Glutamatergic neuron (in vitro differentiated cells): ENCODE data around the gene SDC4. TPM values are rescaled to one million over a fixed set of nuclear protein-coding genes. Genes with fewer than 3 reads are reported as not detected.

ENCODE experiments used
- DNase-seq: peaks from one replicate; pipeline ENCODE4 v3.0.0; 2022
- H3K27ac Mint-ChIP-seq: one replicate; pipeline ENCODE4 v1.8.0; 2020; ENCODE audit warnings: mild to moderate bottlenecking, mixed read lengths, inconsistent platforms; ENCODE audit not compliant: unreplicated experiment
- H3K27me3 Mint-ChIP-seq: one replicate; pipeline ENCODE4 v1.8.0; 2020; ENCODE audit warnings: mild to moderate bottlenecking, moderate library complexity, mixed read lengths, inconsistent platforms; ENCODE audit not compliant: unreplicated experiment
- H3K36me3 Mint-ChIP-seq: one replicate; pipeline ENCODE4 v1.8.0; 2020; ENCODE audit warnings: mild to moderate bottlenecking, mixed read lengths, inconsistent platforms; ENCODE audit not compliant: unreplicated experiment
- H3K4me1 Mint-ChIP-seq: one replicate; pipeline ENCODE4 v1.8.0; 2020; ENCODE audit warnings: mild to moderate bottlenecking, low read depth, mixed read lengths, inconsistent platforms; ENCODE audit not compliant: unreplicated experiment
- H3K4me3 Mint-ChIP-seq: one replicate; pipeline ENCODE4 v1.8.0; 2020; ENCODE audit warnings: mild to moderate bottlenecking, mixed read lengths, inconsistent platforms; ENCODE audit not compliant: unreplicated experiment
- H3K9me3 Mint-ChIP-seq: one replicate; pipeline ENCODE4 v1.8.0; 2020; ENCODE audit warnings: mild to moderate bottlenecking, moderate library complexity, mixed read lengths, inconsistent platforms; ENCODE audit not compliant: unreplicated experiment
- total RNA-seq: library from RNA; stranded (reverse); fragmentation: NEBNext Ultra II Directional; extraction: Animal tissue kit (Norgen Biotek cat#: 25700); gene quantifications from one replicate; pipeline ENCODE4 v1.2.1, GENCODE V29; 2021; ENCODE audit not compliant: unreplicated experiment
- TF ChIP-seq, protein P1 (sequence below): fragments of 200-600 bp; sonication (generic); IDR thresholded peaks from one replicate; pipeline ENCODE4 v1.5.0; 2021; ENCODE audit not compliant: partially characterized antibody, unreplicated experiment

The SDC4 gene
- total RNA-seq, 1 donor from 2014 or later = 0.61 TPM

DNA sequence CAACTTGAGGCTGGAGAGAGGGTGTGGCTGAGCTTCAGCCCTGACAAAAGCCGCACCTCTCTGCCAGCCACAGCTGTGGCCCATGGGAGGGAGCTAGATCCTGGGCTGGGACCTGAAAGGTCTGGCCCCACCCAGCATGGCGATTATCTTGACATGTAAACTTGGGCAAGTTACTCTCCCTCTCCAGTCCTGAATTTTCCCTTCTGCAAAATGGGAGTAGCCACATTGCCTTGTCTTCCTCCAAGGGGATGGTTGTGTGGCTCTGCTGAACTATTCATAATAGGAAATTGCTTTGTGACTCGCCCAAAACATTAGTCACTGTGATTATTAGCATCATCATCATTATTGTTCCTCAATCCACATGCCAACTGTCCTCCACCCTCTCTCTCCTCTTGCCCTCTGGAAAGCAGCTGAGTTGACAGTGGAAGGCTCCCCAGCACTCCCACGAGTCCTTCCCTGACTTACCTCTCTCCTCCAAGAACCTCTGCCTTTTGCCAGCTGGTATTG lies 64.6 kb downstream of the SDC4 start:
- H3K9me3 Mint-ChIP-seq = peaks cover 4% of the 10 kb centered on the region

GRCh38 chr20:45282700-45283550 lies 65.3 kb downstream of the SDC4 start:
- TF ChIP-seq, protein P1, sequence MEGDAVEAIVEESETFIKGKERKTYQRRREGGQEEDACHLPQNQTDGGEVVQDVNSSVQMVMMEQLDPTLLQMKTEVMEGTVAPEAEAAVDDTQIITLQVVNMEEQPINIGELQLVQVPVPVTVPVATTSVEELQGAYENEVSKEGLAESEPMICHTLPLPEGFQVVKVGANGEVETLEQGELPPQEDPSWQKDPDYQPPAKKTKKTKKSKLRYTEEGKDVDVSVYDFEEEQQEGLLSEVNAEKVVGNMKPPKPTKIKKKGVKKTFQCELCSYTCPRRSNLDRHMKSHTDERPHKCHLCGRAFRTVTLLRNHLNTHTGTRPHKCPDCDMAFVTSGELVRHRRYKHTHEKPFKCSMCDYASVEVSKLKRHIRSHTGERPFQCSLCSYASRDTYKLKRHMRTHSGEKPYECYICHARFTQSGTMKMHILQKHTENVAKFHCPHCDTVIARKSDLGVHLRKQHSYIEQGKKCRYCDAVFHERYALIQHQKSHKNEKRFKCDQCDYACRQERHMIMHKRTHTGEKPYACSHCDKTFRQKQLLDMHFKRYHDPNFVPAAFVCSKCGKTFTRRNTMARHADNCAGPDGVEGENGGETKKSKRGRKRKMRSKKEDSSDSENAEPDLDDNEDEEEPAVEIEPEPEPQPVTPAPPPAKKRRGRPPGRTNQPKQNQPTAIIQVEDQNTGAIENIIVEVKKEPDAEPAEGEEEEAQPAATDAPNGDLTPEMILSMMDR = no peak
- Mint-ChIP-seq H3K36me3 (no peaks in the 10 kb centered on the region), H3K4me1 (no peaks in the 10 kb centered on the region), H3K27ac (no peak overlapping the region), H3K27me3 (no peaks in the 10 kb centered on the region), H3K9me3 (peaks cover 4% of the 10 kb centered on the region), H3K4me3 (no peak overlapping the region)
- no peak for DNase-seq

More for the DNA sequence above, 64.6 kb downstream of the SDC4 start:
- DNase-seq = no peak
- Mint-ChIP-seq H3K4me3 (no peak overlapping the region), H3K4me1 (no peaks in the 10 kb centered on the region), H3K36me3 (no peaks in the 10 kb centered on the region), H3K27ac (no peak overlapping the region), H3K27me3 (no peaks in the 10 kb centered on the region)
- TF ChIP-seq, protein P1 = no peak

DNA sequence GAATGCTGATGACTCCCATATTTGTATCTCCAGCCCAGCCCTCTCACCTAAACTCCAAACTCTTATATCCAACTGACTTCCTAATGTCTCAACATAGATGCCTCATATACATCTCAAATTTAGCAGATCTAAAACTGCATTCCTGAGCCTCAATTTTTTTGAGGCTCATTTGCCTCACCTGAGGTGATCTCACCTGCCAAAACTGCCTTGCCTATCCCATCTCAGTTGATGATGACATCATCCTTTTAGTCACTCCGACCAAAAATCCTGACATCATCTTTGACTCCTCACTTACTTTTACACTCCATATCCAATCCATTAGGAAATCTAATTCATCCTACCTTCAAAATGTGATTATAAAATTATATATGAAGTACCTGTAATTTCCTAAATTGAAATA lies 68.2 kb downstream of the SDC4 start:
- H3K27ac Mint-ChIP-seq = no peak overlapping the region
- H3K4me3 Mint-ChIP-seq = no peak overlapping the region
- TF ChIP-seq, protein P1 = no peak
- H3K27me3 Mint-ChIP-seq = no peaks in the 10 kb centered on the region
- H3K9me3 Mint-ChIP-seq = peaks cover 2% of the 10 kb centered on the region
- H3K4me1 Mint-ChIP-seq = no peaks in the 10 kb centered on the region
- H3K36me3 Mint-ChIP-seq = no peaks in the 10 kb centered on the region
- DNase-seq = no peak

DNA sequence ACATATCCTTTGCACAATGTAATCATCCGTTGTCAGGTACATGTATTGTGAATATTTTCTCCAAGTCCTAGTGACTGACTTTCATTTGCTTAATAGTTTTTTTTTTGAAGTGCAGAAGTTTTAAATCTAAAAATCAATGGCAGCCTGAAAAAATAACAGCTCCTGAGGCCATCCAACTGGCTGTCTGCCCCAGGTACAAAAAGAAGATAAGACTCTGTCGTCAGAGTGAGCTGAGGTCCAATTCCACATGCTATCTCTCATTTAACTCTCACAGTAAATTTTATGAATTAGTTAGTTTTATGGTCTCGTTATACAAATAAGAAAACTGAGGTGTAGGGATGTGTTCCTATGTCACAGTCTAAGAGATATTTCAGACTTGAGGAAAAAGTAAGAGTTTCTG lies 72.9 kb downstream of the SDC4 start:
- H3K27ac Mint-ChIP-seq = no peak overlapping the region
- H3K27me3 Mint-ChIP-seq = peaks cover 1% of the 10 kb centered on the region
- H3K36me3 Mint-ChIP-seq = peaks cover 6% of the 10 kb centered on the region
- peaks cover 3% of the 10 kb centered on the region for H3K4me1 Mint-ChIP-seq
- H3K4me3 Mint-ChIP-seq = no peak overlapping the region
- no peak for DNase-seq
- H3K9me3 Mint-ChIP-seq = no peaks in the 10 kb centered on the region
- TF ChIP-seq, protein P1 = no peak

Other genes starting within 250 kb of the SDC4 start
- not detected for gene KCNS1, start 247.3 kb downstream of the SDC4 start, total RNA-seq
- not detected for gene WFDC5, start 233.2 kb downstream of the SDC4 start, total RNA-seq
- gene WFDC12, start 224.0 kb downstream of the SDC4 start, total RNA-seq = not detected
- gene PI3, start 173.5 kb downstream of the SDC4 start, total RNA-seq = not detected
- not detected for gene SEMG1, start 141.4 kb downstream of the SDC4 start, total RNA-seq
- gene SEMG2, start 127.1 kb downstream of the SDC4 start, total RNA-seq = not detected
- not detected for gene SLPI, start 93.9 kb downstream of the SDC4 start, total RNA-seq
- gene RBPJL, start 41.6 kb downstream of the SDC4 start, total RNA-seq = not detected
- gene MATN4, start 40.1 kb downstream of the SDC4 start, total RNA-seq = not detected
- gene SYS1, start 14.7 kb upstream of the SDC4 start, total RNA-seq = 17.7 TPM
- not detected for gene TP53TG5, start 29.9 kb upstream of the SDC4 start, total RNA-seq
- 4.1 TPM for gene DBNDD2, start 59.9 kb upstream of the SDC4 start, total RNA-seq
- 55.5 TPM for gene PIGT, start 67.7 kb upstream of the SDC4 start, total RNA-seq
- 4.8 TPM for gene WFDC2, start 121.3 kb upstream of the SDC4 start, total RNA-seq
- not detected for gene SPINT3, start 167.2 kb upstream of the SDC4 start, total RNA-seq
- gene WFDC6, start 191.1 kb upstream of the SDC4 start, total RNA-seq = not detected
- not detected for gene EPPIN, start 199.0 kb upstream of the SDC4 start, total RNA-seq
- not detected for gene WFDC8, start 230.9 kb upstream of the SDC4 start, total RNA-seq